Liver (tissue), 3 donors: Measurements from ENCODE around the gene RABL2B.

Experiments
- CTCF ChIP-seq: fragments of 150-350 bp; IDR thresholded peaks from 2 replicates; pipeline ENCODE4 v1.5.1; 2017; ENCODE audit warnings: improper control_type of control experiment, low read depth, low read length; ENCODE audit not compliant: missing input control
- FOXA1 ChIP-seq: IDR thresholded peaks from 2 replicates; pipeline ENCODE4 v1.6.1; 2016; ENCODE audit warnings: antibody characterized with exemption
- GABPA ChIP-seq, 2 donors: IDR thresholded peaks in 1 of 2; conservative IDR thresholded peaks in 1 of 2; 2 replicates each; pipeline ENCODE4 v1.6.1; 2016; ENCODE audit warnings: antibody characterized with exemption in 2 of 2, mild to moderate bottlenecking in 1 of 2, moderate library complexity in 1 of 2
- HNF4G ChIP-seq: IDR thresholded peaks from 2 replicates; pipeline ENCODE4 v1.6.1; 2016; ENCODE audit warnings: antibody characterized with exemption
- JUND ChIP-seq, 2 donors: IDR thresholded peaks; 2 replicates each; pipeline ENCODE4 v1.6.1; 2016; ENCODE audit warnings: antibody characterized with exemption in 2 of 2
- MAX ChIP-seq: IDR thresholded peaks from 2 replicates; pipeline ENCODE4 v1.6.1; 2016; ENCODE audit warnings: antibody characterized with exemption
- NR2F2 ChIP-seq: IDR thresholded peaks from 2 replicates; pipeline ENCODE4 v1.6.1; 2016; ENCODE audit warnings: antibody characterized with exemption
- RAD21 ChIP-seq, 2 donors: IDR thresholded peaks; 2 replicates each; pipeline ENCODE4 v1.6.1; 2016; ENCODE audit warnings: antibody characterized with exemption in 2 of 2, mild to moderate bottlenecking in 2 of 2
- REST ChIP-seq: IDR thresholded peaks from 2 replicates; pipeline ENCODE4 v1.6.1; 2016; ENCODE audit warnings: antibody characterized with exemption, mild to moderate bottlenecking
- RXRA ChIP-seq, 2 donors: IDR thresholded peaks; 2 replicates each; pipeline ENCODE4 v1.6.1; 2017 to 2018; ENCODE audit warnings: antibody characterized with exemption in 2 of 2, mild to moderate bottlenecking in 1 of 2
- SP1 ChIP-seq: IDR thresholded peaks from 2 replicates; pipeline ENCODE4 v1.6.1; 2018; ENCODE audit warnings: antibody characterized with exemption, mild to moderate bottlenecking
- TAF1 ChIP-seq: conservative IDR thresholded peaks from 2 replicates; pipeline ENCODE4 v1.6.1; 2016; ENCODE audit warnings: antibody characterized with exemption, mild to moderate bottlenecking
- donor health status: healthy.
- donor health status: healthy.

GRCh38 chr22:50718352-50718709 is 65.1 kb downstream of the RABL2B start:
- TF ChIP-seq HNF4G, result no peak
- TF ChIP-seq CTCF, result no peak
- TF ChIP-seq TAF1, result no peak
- TF ChIP-seq MAX, result no peak
- no peak for TF ChIP-seq REST
- no peak for TF ChIP-seq JUND (IDR thresholded peaks at IDR 0.05)
- no peak for TF ChIP-seq SP1
- no peak for TF ChIP-seq RAD21 (IDR thresholded peaks at IDR 0.05)
- TF ChIP-seq FOXA1, result no peak
- no peak for TF ChIP-seq RXRA (IDR thresholded peaks at IDR 0.05)
- no peak for TF ChIP-seq GABPA (IDR thresholded peaks at IDR 0.05 in 1 of 2, conservative IDR thresholded peaks at IDR 0.05 in 1 of 2)
- TF ChIP-seq NR2F2, result no peak
